ENCODE measurements around the gene ADAMTS4. TPM values are rescaled to one million over a fixed set of nuclear protein-coding genes. Genes with fewer than 3 reads are reported as not detected.
A peak's percentile ranks its signal among the peaks of the same experiment; 100 is the strongest.

Gene ADAMTS4
- total RNA-seq, 1 donor from 2014 or later = 2.7 TPM

DNA sequence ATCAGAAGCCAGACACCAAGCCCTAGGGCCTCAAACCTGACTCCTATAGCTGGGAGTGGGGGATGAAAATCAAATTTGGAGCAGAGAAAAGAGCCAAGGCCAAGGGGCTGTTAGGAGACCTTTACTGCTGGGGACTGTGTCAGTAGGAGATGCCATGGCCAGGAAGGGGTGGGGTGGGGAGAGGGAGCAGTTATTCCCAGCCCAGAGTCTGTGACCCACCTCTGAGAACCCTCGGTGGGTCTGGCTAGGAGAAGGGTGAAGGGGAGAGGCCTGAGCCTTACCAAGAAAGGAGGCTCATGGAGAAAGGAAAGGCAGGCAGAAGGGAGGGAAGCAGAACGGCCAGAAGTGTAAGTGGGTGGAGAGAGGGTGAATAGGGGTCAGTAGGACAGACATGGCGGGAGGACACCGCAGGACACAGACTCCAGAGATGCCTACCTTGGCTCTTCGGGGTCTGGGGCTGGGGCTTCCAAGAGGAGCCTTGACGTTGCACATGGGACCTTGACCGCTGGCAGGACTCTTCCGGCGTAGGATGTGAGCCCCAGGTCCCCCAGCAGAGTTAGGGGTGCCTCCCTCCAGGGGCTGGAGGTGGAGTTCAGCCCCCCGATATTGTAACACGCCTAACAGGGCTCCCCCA, 1.2 kb downstream of the ADAMTS4 start:
- Mint-ChIP-seq H3K4me3 (ENCODE audit: unreplicated experiment) (peak overlapping the region; percentile 72), H3K27ac (ENCODE audit: unreplicated experiment) (no peak overlapping the region), H3K9me3 (ENCODE audit: unreplicated experiment) (no peaks in the 10 kb centered on the region), H3K36me3 (ENCODE audit: low read depth, unreplicated experiment) (no peaks in the 10 kb centered on the region), H3K4me1 (ENCODE audit: low read depth, unreplicated experiment) (peaks cover 30% of the 10 kb centered on the region), H3K27me3 (ENCODE audit: low read depth, unreplicated experiment) (no peaks in the 10 kb centered on the region)
- peak overlapping the region; percentile 64 for H3K9ac ChIP-seq (ENCODE audit: low read length)
- no peaks in the 10 kb centered on the region for H4K20me1 ChIP-seq (ENCODE audit: insufficient read depth, low read length)
- no peaks in the 10 kb centered on the region for H3K36me3 ChIP-seq (ENCODE audit: insufficient read depth, low read length)
- DNase-seq (ENCODE audit: low read depth) (no peak), FAIRE-seq (no peak)
- H3K4me3 ChIP-seq (ENCODE audit: insufficient read depth, low read depth, low read length) = no peak overlapping the region
- no peaks in the 10 kb centered on the region for H3K27me3 ChIP-seq (ENCODE audit: insufficient read depth, low read length)
- no peaks in the 10 kb centered on the region for H3K9me3 ChIP-seq (ENCODE audit: insufficient read depth, low read depth, low read length)
- H3K4me2 ChIP-seq (ENCODE audit: low read length) = peak overlapping the region; percentile 60
- H2AFZ ChIP-seq (ENCODE audit: low read depth, low read length) = peak overlapping the region; percentile 80
- TF ChIP-seq EZH2 (IDR thresholded peaks at IDR 0.05; ENCODE audit: insufficient read depth, low read length) = no peak
- TF ChIP-seq, protein P1, sequence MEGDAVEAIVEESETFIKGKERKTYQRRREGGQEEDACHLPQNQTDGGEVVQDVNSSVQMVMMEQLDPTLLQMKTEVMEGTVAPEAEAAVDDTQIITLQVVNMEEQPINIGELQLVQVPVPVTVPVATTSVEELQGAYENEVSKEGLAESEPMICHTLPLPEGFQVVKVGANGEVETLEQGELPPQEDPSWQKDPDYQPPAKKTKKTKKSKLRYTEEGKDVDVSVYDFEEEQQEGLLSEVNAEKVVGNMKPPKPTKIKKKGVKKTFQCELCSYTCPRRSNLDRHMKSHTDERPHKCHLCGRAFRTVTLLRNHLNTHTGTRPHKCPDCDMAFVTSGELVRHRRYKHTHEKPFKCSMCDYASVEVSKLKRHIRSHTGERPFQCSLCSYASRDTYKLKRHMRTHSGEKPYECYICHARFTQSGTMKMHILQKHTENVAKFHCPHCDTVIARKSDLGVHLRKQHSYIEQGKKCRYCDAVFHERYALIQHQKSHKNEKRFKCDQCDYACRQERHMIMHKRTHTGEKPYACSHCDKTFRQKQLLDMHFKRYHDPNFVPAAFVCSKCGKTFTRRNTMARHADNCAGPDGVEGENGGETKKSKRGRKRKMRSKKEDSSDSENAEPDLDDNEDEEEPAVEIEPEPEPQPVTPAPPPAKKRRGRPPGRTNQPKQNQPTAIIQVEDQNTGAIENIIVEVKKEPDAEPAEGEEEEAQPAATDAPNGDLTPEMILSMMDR (IDR thresholded peaks at IDR 0.05; ENCODE audit: insufficient read depth, low read depth, low read length) = no peak
- H3K27ac ChIP-seq (ENCODE audit: low read depth, low read length) = no peak overlapping the region
- H3K79me2 ChIP-seq (ENCODE audit: insufficient read depth, low read length) = peaks cover 6% of the 10 kb centered on the region
- peaks cover 30% of the 10 kb centered on the region for H3K4me1 ChIP-seq (ENCODE audit: insufficient read depth, low read length)

DNA sequence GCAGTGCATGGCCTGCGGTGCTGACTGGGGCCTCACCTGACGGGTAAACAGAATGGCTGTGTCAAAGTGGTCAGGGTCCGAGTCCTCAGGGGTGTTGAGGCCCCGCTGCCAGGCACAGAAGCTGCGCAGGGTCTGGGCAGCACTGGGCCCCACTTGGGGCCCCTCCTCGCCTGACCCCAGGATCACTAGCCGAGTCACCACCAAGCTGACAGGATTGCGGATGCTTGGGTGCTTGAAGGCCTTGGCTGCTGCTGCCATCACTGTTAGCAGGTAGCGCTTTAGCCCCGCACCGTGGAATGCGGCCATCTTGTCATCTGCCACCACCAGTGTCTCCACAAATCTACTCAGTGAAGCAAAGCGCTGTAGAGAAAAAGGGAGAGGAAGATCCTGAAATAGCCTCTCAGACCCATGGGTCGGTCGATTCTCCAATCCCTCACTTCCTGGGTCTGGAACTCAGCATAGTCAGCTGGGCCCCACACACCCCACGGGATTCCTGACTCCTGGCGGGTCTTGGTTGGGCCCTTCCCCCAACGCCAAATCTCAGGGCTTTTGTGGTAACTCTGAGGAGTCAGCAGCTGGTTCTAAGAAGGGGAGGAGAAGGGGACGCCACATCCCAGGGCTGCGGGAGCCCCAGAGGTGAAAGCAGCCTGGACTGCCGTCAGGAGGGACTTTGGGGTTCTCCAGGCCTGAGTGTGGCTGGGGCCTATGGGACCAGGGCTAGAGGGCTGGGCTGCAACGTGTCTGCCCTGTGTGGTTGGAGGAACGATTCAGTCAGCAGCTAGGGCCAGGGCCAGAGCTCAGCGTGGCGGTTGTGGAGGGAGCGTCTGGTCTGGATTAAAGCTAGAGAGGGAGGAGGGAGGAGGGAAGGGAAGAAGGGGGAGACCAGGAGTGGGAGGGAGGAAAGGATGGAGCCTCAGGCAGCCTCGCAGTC, 2.1 kb downstream of the ADAMTS4 start:
- FAIRE-seq = no peak
- peak overlapping the region; percentile 47 for H2AFZ ChIP-seq (ENCODE audit: low read depth, low read length)
- H3K4me1 Mint-ChIP-seq (ENCODE audit: low read depth, unreplicated experiment) = peaks cover 33% of the 10 kb centered on the region
- peak overlapping the region; percentile 81 for H3K27ac Mint-ChIP-seq (ENCODE audit: unreplicated experiment)
- peaks cover 28% of the 10 kb centered on the region for H3K4me1 ChIP-seq (ENCODE audit: insufficient read depth, low read length)
- H3K9me3 Mint-ChIP-seq (ENCODE audit: unreplicated experiment) = no peaks in the 10 kb centered on the region
- H3K4me2 ChIP-seq (ENCODE audit: low read length) = peak overlapping the region; percentile 60
- H3K4me3 Mint-ChIP-seq (ENCODE audit: unreplicated experiment) = no peak overlapping the region
- peak overlapping the region; percentile 27 for H3K27ac ChIP-seq (ENCODE audit: low read depth, low read length)
- no peaks in the 10 kb centered on the region for H3K36me3 ChIP-seq (ENCODE audit: insufficient read depth, low read length)
- no peaks in the 10 kb centered on the region for H4K20me1 ChIP-seq (ENCODE audit: insufficient read depth, low read length)
- H3K27me3 ChIP-seq (ENCODE audit: insufficient read depth, low read length) = no peaks in the 10 kb centered on the region
- TF ChIP-seq, protein P1 (IDR thresholded peaks at IDR 0.05; ENCODE audit: insufficient read depth, low read depth, low read length) = no peak
- TF ChIP-seq EZH2 (IDR thresholded peaks at IDR 0.05; ENCODE audit: insufficient read depth, low read length) = no peak
- no peak overlapping the region for H3K4me3 ChIP-seq (ENCODE audit: insufficient read depth, low read depth, low read length)
- H3K9me3 ChIP-seq (ENCODE audit: insufficient read depth, low read depth, low read length) = no peaks in the 10 kb centered on the region
- no peaks in the 10 kb centered on the region for H3K27me3 Mint-ChIP-seq (ENCODE audit: low read depth, unreplicated experiment)
- DNase-seq (ENCODE audit: low read depth) = peak; percentile 21
- no peaks in the 10 kb centered on the region for H3K36me3 Mint-ChIP-seq (ENCODE audit: low read depth, unreplicated experiment)
- no peaks in the 10 kb centered on the region for H3K79me2 ChIP-seq (ENCODE audit: insufficient read depth, low read length)
- H3K9ac ChIP-seq (ENCODE audit: low read length) = peak overlapping the region; percentile 64
